CD4-positive, alpha-beta T cell treated with Interleukin-12 subunit alpha and Interleukin-12 subunit beta, for 1 hour (primary cell): Measurements from ENCODE around the gene SAT1.
"Not testable (repeated sequence)": the region's sequence is repeated elsewhere in the genome, so short reads cannot be mapped to it uniquely, and the experiment has no call there.

Experiments used
- DNase-seq: peaks from one replicate; pipeline ENCODE4 v3.0.0-alpha.2; 2020

Gene SAT1

DNA sequence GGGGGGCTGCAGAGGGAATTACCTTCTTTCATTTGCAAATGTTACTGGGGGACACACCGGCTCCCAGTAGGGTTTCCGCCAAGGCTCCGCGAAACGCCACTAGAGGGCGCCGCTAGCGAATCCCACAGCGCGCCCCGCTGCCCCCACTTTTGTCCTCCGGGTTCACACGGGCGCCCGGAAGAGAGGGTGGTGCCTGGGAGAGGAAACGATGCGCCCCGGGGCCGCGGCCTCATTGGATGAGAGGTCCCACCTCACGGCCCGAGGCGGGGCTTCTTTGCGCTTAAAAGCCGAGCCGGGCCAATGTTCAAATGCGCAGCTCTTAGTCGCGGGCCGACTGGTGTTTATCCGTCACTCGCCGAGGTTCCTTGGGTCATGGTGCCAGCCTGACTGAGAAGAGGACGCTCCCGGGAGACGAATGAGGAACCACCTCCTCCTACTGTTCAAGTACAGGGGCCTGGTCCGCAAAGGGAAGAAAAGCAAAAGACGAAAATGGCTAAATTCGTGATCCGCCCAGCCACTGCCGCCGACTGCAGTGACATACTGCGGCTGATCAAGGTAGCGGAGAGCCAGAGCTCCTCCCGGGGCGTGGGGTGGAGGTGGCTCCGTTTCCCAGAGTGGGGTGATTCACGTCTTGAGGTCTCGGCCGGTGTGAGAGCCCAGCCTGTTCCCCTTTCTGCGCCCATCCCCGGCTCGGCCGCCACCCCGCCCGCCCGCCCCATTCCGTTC is at the start of gene SAT1:
TSS of gene SAT1 (plus strand) at position 311 of the 726 bp plus-strand sequence. CDS start at position 490, 179 bp downstream.
- peak; percentile 95 for DNase-seq

DNA sequence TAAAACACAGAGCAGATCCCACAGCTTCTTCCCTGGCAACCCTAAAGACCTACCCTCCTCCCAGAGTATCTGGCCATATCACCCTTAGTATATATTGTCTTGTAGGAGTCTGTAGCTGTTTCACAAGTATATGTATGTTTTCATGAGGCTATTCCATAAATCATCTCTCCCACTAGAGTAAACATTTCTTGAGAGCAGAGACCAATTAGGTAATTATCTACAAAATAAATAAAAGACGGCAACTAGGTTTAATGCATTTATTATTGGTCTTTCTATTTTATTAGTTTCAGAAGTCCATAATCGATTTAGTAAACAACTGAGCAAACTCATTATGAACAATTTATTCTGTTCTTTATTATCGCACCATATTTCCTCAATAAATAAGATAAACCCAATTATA is 46.9 kb upstream of the SAT1 start:
- no peak for DNase-seq

DNA sequence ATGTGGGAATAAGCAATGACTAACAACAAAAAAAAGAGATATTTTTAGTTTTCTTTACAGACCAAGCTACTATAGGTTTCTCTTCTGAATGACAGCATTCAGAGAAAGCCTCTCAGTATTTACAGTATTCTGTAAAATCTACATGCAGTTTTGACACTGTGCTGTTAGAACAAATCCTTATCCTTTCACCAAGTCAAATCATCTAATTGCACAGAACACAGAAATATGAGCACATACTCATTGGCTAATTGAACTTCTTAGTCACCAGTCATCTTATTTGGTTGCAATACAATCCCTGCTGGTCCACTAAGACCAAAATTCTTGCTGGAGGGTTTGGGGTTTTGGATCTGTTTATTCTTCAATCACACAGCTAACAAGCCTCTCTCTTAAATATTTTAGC is 45.6 kb upstream of the SAT1 start:
- no peak for DNase-seq

DNA sequence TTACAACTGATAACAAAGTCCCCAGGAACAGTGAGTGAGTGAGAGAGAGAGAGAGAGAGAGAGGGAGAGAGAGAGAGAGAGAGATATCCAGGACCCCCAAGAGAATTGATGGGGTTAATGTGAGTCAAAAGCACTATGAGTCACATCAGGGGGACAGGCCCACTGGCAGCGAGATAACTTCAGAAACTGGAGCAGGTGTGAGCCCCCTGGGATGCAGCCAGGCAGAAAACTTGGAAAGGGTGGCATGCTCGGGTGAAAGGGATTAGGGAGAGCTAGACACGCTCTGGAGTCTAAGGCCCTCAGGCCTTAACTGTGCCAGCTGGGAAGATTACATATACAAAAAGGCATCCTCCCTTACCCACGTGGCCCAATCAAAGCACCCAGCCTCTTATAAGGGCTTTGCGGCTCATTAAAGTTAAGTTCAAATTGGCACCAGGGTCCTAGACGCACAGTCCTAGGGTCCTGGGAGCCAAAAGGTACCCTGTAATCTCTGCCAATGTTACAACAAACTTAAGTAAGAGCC is 40.7 kb upstream of the SAT1 start:
- peak; percentile 19 for DNase-seq

DNA sequence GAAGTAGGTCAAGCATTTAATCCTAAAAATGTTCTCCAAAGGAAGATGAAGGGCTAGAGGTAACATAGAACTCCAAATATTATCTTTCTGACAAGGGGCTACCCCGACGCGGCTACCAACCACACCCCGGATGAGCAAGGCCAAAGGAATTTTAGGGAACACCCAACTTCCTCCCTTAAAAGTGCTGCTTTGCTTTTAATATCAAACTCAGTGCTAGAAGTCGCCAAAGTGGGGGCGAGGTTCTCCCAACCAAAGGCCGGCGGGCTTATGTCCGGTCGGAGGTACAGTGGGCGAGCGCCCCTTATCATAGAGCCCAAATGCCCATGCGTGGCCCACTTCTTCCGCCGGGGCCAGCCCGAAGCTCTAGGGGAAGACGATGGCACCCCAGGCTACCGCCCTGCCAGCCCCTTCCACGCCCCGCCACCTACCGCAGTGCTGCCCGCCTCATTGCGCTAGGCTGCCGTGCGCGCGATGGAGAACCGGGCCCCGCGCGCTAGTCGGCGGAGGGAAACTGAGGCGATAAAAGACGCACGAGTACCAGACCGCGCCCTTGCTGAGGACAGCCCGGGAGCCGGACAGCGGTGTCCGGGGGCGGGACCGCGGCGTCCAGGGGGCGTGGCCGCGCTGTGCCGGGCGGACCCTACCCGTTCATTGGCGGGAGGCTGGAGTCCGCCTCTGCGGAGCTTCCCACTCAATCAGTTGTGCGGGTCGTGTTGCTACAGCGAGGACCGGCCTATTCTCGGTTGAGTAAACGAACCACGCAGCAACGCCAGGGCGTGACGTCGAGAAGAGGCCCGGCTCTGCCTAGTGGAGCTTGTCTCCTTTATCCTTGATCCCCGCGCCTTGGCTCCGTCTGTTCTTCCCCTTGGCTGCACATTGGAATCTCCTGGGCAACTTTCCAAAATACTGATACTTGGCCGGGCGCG is 40.0 kb upstream of the SAT1 start, which contains the start of gene ACOT9:
TSS of gene ACOT9 (minus strand) at position 580 of the 926 bp plus-strand sequence. CDS start at position 448, 132 bp downstream.
- peak; percentile 75 for DNase-seq

DNA sequence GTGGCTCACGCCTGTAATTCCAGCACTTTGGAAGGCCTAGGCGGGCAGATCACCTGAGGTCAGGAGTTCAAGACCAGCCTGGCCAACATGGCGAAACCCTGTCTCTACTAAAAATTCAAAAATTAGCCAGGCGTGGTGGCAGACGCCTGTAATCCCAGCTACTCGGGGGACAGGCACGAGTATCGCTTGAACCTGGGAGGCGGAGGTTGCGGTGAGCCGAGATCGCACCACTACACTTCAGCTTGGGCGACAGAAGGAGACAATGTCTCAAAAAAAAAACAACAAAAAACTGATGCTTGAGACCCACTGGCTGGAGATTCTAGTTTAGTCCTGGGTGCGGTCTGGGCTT is 39.4 kb upstream of the SAT1 start:
- DNase-seq = not testable (repeated sequence)

DNA sequence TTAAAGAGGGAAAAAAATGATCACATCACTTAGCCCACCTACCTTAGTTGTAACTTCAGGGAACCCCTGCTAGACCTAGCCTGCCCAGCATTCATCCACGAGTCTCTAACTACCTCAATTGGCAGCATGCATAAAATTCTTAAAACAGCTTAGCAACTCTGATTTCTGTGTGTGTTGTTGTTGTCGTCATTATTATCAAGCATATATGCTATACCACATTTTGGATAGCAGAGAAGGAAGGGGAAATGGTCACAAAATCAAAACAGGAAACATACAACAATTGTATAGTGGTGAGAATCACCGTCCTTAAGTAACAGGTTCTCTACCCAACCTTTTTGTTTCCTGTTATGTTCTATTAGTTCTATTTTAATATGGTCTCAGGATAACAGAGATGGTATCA is 37.2 kb upstream of the SAT1 start:
- peak; percentile 50 for DNase-seq

DNA sequence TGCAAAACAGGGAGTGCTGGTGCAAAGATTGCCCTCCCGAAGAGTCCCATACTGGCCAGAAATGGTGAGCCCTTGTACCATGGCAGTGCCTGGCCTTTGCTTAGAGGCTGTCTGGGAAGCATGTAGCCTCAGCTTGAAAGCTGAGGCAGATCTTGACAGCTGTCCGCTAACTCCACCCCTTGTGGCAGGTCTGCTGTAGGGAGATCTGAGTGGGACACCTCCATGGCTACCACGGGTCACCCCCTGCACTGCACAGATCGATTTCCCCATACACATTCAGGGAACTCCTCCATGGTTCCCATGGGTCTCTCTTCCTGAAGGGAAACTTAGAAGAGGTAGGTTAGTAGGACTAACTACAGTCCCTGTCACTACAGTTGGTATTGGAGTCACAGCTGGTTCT is 33.8 kb upstream of the SAT1 start:
- DNase-seq = no peak

DNA sequence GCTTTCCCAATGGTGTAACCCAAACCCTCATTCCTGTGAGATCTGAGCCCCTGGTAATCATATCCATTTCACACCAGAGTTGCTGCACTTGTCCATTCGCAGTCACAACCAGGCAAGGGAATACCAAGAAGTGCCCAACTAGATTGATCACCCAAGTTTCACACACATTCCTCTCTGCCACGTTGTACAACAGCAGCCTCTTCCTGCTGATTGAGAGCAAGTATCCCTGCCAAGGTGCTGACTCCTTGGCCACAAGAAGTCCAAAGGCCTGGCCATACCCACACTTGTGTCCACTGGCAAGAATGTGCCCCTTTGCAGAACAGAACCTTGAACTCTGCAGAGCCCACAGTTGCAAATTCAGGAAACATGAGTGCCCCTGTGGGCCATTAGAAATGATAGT is 33.4 kb upstream of the SAT1 start:
- no peak for DNase-seq

DNA sequence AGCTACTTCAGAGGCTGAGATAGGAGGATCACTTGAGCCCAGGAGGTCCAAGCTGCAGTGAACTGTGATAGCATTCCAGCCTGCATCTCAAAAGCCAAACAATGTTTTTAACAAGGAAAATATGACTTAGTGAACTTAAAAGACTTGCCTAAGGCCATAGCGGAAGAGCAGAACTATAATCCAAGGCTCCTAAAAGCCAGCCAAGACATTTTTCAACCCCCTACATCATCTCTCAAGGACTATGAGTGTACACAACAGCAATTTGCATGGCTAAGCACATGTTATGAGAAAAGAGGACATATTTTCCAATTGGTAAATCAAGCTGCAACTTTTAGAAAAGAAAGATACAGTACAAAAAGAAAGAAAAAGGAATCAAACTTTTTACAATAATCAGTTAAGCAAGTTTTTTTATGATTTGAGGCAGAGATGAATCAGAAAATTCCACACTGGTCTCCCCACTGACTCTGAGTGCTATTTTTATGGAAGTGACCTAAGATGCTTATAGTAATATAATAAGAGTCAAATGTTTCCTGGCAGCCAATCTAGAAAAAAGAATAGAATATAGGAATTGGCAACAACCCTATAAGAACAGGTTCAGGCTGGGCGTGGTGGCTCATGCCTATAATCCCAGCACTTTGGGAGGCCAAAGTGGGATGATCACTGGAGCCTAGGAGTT is 30.1 kb upstream of the SAT1 start:
- DNase-seq = no peak

DNA sequence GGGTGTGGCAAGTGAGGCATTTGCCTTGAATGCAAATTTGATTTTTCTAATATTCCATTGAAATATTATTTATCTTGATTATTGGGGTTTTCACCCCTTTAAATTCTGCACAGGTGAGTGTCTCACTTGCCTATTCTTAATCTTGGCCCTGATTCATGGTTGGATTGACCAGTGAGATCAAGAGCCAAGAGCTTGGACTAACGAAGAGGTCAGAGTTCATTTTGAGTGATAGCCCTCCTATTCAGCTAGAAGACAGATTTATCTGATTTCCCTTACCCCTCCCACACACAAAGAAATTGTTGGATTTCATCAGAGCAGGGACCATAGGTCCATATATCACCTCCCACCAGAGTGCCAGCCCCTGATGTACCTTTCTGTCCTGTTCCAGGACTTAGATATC is 28.3 kb upstream of the SAT1 start:
- DNase-seq = no peak

DNA sequence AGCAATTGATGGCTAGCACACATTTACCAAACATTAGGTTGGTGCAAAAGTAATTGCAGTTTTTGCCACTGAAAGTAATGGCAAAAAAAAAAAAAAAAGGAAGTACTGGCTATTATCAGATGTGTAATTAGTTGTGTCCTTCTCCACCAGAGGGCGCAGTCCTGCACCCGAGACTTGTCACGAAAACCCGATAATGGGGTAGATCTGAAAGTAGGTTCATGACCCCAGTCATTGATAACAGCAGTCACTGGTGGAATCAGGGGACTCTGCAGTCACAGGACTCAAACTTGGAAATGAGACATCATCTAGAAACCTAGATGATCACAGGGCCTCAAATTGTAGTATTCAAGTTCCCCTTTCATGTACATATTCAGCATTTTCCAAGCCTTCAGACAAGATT is 26.8 kb upstream of the SAT1 start:
- DNase-seq = peak; percentile 79

DNA sequence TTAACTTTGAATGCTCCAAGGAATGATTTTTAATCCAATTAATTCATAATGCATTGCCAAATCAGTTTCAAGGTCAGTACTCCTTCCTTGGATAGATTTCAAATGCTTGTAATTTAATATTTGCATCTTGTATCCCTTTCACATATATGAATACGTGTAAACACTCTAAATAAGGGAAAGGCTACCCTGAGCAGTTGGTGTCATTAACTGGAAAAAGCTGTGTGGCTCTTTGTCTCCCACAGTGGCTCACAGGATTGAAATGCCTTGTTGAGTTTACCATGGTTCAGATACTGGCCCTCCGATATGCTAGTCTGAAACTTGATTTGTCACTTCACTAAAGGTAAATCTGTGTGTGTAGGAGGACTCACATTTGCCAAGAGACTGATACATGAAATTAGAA is 23.2 kb upstream of the SAT1 start:
- DNase-seq = no peak

DNA sequence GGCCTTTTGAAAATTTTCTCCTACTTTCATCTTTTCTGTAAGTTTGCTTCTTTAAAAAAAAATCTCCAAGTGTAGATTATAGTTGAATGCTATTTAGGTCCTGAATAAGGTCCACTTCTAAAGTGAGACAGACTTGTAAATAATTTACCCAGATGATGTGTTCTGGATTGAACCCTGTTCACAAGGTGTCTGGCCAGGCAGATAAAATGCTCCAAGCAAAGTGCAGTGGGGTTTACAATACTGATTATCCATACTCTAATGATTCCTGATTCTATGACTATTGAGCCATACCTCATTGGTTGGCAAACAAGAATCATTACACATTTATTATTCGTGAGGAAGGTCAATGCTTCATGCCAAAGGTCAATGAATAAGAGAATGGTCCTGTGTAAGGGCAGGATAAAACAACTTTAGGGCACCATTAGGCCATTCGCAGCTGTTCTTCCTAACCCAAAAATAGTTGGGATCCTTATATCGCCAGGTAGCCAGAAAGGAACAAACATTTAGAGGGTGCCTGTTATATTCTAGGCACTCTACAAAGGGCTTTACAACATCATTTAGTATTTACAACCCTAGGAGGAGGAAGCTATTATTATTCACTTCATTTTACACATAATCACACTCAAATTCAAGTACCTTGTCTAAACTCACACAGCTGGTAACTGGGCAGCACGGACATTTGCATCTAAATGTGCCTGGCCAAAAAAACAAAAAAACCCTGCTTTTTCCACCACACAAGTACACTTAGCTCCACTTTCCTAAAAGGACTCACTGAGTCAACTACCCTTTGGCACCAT is 18.6 kb upstream of the SAT1 start:
- no peak for DNase-seq

DNA sequence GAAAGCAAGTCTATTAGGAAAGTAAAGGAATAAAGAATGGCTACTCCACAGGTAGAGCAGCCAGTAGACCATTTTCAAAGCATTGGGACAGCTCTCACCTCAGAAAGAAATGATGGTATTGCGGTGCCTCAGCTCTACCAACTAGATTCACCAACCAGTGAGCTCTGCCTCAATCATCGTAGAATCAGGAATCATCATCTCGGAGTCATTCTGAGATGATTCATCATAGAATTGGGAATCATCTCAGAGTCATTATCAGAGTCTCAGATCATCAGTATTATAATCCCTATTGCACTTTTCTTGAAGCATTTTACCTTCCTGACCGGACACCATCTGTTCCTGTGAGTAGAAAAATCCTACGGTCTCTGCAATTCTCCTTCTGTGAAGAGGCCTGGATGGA is 17.5 kb upstream of the SAT1 start:
- DNase-seq = no peak

DNA sequence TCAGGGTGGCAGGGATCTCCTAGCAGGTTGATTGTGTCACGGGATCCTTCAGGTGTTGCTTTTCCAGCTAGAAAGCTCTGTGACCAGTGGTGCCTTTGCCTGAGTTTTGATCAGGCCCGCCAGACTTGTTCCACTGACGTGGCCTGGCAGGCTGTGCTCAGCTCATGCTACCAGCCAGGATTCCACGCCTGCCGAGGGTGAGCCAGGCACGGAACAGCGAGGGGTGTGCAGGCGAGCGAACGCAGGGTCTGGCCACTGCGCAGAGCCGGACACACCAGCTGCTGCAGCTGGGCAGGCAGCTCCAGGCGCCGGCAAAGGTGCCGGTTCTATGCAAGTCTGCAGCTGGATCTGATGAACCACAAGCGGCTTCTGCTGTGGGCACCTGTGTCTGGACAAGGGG is 17.1 kb upstream of the SAT1 start:
- DNase-seq = no peak

DNA sequence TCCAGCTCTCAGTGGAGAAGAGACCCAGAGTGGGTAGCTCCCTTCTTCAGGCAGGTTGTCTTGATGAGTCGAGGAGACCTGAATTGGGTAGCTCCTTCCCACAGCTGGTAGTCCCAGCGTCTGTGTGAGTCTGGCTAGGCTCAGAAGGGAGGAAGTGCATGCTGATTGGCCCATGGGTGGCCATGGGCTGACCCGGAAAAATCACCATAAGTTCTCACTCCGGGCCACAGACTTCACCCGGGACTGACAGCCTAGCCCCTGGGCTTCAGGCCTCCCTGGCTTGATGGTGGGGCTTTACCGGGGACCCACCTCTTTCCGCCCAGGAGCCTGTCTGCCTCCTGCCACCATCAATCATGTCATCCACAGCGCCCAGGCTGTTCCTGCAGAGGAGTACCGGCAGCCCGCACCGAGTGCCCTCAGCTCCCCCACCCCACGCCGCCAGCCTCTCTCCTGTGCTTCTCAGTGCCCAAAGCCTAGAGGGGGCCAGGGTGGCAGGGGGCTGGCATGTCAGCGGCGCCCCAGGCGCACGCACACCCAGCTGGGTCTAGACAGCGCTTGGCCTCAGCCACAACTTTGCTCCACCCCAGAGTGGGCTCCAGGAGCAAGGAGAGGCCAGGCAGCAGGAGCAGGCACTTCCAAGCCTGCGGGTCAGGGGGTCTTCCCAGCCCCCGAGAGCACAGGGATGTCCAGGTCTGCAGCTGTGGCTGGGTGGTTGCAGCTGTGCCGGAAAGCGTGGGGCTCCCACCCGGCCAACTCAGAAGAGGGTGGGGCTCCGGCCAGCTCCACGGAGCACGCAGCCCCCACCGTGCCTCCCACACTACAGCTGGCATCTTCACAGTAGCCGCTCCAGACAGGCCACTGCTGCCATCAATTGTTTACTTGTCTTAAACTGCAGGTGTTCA is 16.1 kb upstream of the SAT1 start:
- no peak for DNase-seq

DNA sequence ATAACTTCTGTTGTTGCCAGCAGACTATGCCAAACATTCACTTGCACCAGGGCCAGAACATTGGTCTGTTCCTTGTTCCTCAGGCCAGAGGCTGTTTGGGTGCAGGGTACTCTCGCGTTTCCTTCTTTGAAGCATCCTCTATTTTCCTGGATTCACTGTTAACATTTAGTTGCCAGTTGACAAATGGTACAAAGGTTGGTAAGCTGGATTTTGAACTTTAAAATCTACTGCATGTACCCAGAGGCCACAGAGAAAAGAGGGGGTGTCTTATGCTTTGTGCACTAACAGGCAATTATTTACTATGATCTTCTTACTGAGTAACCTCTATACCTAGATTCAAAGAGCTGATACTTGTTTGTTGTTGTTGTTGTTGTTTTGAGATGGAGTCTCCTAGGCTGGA is 12.8 kb upstream of the SAT1 start:
- DNase-seq = no peak

DNA sequence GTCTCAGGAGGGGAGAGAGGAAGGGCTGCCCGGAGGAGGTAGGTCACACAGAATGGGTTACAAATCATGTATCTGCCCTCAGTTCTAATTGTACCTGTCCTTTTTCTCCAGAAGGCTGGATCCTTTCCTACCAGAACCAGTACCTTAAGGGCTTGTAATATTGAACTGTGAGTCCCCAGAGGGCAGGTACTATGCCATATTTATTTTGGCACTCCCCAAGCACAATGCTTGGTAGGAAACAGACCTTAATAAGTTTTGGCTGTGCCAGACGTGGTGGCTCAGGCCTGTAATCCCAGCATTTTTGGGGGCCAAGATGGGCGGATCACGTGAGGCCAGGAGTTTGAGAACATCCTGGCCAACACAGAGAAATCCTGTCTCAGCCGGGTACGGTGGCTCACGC is 11.9 kb upstream of the SAT1 start:
- DNase-seq = not testable (repeated sequence)

DNA sequence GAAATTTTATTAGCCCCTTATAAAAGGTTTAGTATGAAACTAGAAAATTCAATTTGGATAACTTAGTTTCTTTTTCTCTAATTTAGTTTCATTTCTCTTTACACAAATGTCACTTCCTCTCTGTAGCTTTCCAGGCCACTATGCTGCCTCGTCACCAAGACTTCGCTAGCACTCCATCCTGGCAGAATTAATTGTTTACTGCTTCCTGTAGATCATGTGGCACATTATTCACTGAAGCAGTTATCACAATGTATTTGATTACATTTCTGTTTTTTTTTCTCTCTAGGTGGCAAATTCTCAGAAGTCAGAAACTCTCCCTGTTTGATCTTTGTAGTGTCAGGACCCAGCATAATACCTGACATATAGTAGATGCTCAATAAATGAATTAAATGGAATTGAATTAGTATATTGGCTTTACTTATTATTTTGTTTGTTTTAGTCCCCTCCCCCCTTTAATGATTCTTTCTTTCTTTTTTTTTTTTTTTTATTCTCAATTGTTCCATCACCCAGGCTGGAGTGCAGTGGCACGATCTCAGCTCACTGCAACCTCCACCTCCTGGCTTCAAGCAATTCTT is 9.3 kb upstream of the SAT1 start:
- peak; percentile 75 for DNase-seq

DNA sequence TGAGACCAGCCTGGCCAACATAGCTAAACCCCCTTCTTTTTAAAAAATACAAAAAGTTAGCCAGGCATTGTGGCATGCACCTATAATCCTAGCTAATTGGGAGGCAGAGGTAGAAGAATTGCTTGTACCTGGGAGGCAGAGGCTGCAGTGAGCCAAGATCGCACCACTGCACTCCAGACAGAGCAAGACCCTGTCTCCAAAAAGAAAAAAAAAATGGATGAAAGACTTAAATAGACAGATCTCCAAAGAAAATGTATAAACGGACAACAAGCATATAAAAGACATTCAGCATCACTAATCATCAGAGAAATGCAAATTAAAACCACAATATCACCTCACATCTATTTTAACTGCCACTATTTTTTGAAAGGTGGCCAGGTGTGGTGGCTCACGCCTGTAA is 6.6 kb upstream of the SAT1 start:
- no peak for DNase-seq
